Upper lobe of left lung (tissue), 6 donors: ENCODE data around the gene HNRNPA3. TPM values are rescaled to one million over a fixed set of nuclear protein-coding genes. Genes with fewer than 3 reads are reported as not detected.
"Not testable (repeated sequence)": the region's sequence is repeated elsewhere in the genome, so short reads cannot be mapped to it uniquely, and the experiment has no call there.

Source experiments
- ATAC-seq, 2 donors: fragments of 200-7000 bp; cut with Tn5 transposase; one replicate each; pipeline ENCODE4 v1.9.1; 2022; ENCODE audit warnings: mild to moderate bottlenecking in 2 of 2, moderate library complexity in 2 of 2; ENCODE audit not compliant: low FRiP score in 2 of 2
- DNase-seq, 2 donors: peaks; one replicate each; pipeline ENCODE4 v3.0.0-alpha.2; 2019 to 2020
- H3K27ac ChIP-seq, 4 donors: fragments of 200-600 bp; sonication (generic); one replicate each; pipeline ENCODE4 v1.5.1; 2016 to 2019
- H3K27me3 ChIP-seq, 4 donors: fragments of 200-600 bp; sonication (generic); one replicate each; pipeline ENCODE4 v1.5.1; 2017 to 2019
- H3K36me3 ChIP-seq, 4 donors: fragments of 200-600 bp; sonication (generic); one replicate each; pipeline ENCODE4 v1.5.1; 2016 to 2019
- H3K4me1 ChIP-seq, 4 donors: fragments of 200-600 bp; sonication (generic); one replicate each; pipeline ENCODE4 v1.5.1; 2018 to 2019
- H3K4me3 ChIP-seq, 4 donors: fragments of 200-600 bp; sonication (generic); one replicate each; pipeline ENCODE4 v1.5.1; 2017 to 2019; ENCODE audit warnings: mild to moderate bottlenecking in 2 of 4, moderate library complexity in 1 of 4
- H3K9me3 ChIP-seq, 4 donors: fragments of 200-600 bp; sonication (generic); one replicate each; pipeline ENCODE4 v1.5.1; 2018 to 2019
- CTCF ChIP-seq, 6 experiments: fragments of 450-650 bp in 4 of 6; fragments of 200-600 bp in 2 of 6; sonication (generic) in 2 of 6; IDR thresholded peaks; one replicate each; pipeline ENCODE4 v1.5.1; 2016 to 2019; ENCODE audit warnings: antibody characterized with exemption in 6 of 6
- EP300 ChIP-seq, 4 donors: sonication (generic); formaldehyde crosslinking; IDR thresholded peaks; one replicate each; pipeline ENCODE4 v1.5.1; 2017; ENCODE audit warnings: antibody characterized with exemption in 4 of 4, control low read depth in 2 of 4
- POLR2A ChIP-seq, 4 donors: fragments of 450-650 bp; IDR thresholded peaks; one replicate each; pipeline ENCODE4 v1.5.1; 2016 to 2017; ENCODE audit warnings: antibody characterized with exemption in 4 of 4, mild to moderate bottlenecking in 2 of 4
- POLR2AphosphoS5 ChIP-seq, 2 donors: sonication (generic); formaldehyde crosslinking; IDR thresholded peaks; one replicate each; pipeline ENCODE4 v1.5.1; 2017; ENCODE audit warnings: antibody characterized with exemption in 2 of 2
- WGBS, 2 donors: methylation state at CpG; one replicate each; pipeline ENCODE4 v1.1.5; 2017 to 2018; 5-methylcytosine and 5-hydroxymethylcytosine counted together
- total RNA-seq, 6 donors: library from RNA; depleted of rRNA in 4 of 6; stranded (reverse); fragments of >200 nt in 4 of 6; gene quantifications; one replicate each; pipeline versions ENCODE4 v1.1.0 to v1.2.1, GENCODE V29; 2016 to 2021
- donor health status: DM: no; HTN: no; CAD: no; lungs with moderate emphysema.
- donor health status: DM: no; HTN: yes; CAD: no; lungs with severe emphysema.

The HNRNPA3 gene
- total RNA-seq, 6 donors from 2014 or later = 53.2 to 146 (median 89.0) TPM

GRCh38 chr2:177174486-177174885 lies 38.1 kb upstream of the HNRNPA3 start:
- no peak for DNase-seq
- peak in 1 of 2 donors; percentile 22 for ATAC-seq
- Histone ChIP-seq H3K27me3 (no peaks in the 10 kb centered on the region), H3K4me1 (peaks cover 6 to 12% (median 11%) of the 10 kb centered on the region in 4 donors), H3K9me3 (no peaks in the 10 kb centered on the region), H3K36me3 (no peaks in the 10 kb centered on the region), H3K4me3 (no peak overlapping the region), H3K27ac (no peak overlapping the region)
- TF ChIP-seq POLR2A (IDR thresholded peaks at IDR 0.05) = peak in 1 of 4 donors; percentile 6
- TF ChIP-seq EP300 (IDR thresholded peaks at IDR 0.05) = no peak
- TF ChIP-seq POLR2AphosphoS5 (IDR thresholded peaks at IDR 0.05) = no peak
- no peak for TF ChIP-seq CTCF (IDR thresholded peaks at IDR 0.05)
- 54 to 72% methylated on average over 4 of the region's 4 CpGs for WGBS, 2 donors

DNA sequence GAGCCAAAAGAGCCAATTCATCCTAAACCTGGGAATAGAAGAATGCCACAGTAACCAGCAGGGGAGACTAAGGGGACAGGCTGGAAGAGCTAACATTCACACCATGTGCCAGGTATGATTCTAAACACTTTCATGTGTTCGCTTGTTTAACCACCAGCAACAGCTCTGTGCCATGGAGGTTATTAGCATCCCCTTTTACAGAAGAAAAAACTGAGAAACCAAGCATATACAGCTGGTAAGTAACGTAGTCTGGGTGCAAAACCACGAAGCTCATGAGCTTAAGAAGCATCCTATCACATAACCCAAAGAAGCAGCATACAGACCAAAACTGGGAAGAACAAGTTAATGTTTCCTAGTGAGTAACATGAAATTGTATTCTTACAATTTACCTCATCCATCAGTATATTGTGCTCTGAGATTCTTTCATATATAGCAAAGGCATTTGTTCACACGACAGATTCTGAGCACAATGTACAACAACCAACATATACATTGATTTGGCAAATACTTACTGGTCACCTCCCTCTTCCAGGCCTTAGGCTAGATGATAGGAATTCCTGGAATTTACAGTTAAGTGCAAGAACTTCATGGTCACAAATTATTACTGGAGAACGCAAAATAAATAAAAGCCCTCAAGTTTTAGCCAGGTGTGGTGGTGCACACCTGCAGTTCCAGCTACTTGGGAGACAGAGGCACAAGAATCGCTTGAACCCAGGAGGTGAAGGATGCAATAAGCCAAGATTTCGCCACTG lies 36.5 kb upstream of the HNRNPA3 start:
- ATAC-seq (no peak), DNase-seq (no peak)
- H3K27ac ChIP-seq = no peak overlapping the region
- TF ChIP-seq CTCF (IDR thresholded peaks at IDR 0.05) (no peak), EP300 (IDR thresholded peaks at IDR 0.05) (no peak), POLR2A (IDR thresholded peaks at IDR 0.05) (no peak), POLR2AphosphoS5 (IDR thresholded peaks at IDR 0.05) (no peak)
- H3K36me3 ChIP-seq = no peaks in the 10 kb centered on the region
- WGBS, 2 donors = 84 to 87% methylated on average over 7 of the region's 7 CpGs
- H3K4me1 ChIP-seq = peaks cover 4 to 7% (median 6%) of the 10 kb centered on the region in 4 donors
- H3K27me3 ChIP-seq = no peaks in the 10 kb centered on the region
- no peaks in the 10 kb centered on the region for H3K9me3 ChIP-seq
- no peak overlapping the region for H3K4me3 ChIP-seq

DNA sequence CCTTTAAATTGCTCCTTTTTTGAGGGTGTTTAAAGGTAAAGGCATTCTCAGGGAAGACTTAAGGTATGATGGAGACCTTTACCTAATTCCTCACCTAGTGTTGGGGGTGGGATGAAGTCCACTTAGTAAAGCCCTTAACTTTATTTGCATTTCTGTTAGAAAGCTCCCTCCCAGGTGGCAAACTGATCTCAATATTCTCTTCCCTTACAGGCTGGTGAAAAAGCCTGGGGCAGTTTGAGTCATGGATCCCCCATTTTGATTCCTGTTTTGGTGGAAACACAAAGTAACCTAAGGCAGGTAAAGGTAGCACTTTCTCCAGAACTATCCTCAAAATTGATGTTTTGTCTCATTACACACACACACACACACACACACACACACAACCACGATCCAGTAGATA lies 33.8 kb upstream of the HNRNPA3 start:
- Histone ChIP-seq H3K4me3 (no peak overlapping the region), H3K27ac (no peak overlapping the region), H3K9me3 (no peaks in the 10 kb centered on the region), H3K36me3 (no peaks in the 10 kb centered on the region), H3K4me1 (no peaks in the 10 kb centered on the region), H3K27me3 (no peaks in the 10 kb centered on the region)
- WGBS, 2 donors = 50 to 69% methylated on average over 1 of the region's 1 CpG
- DNase-seq (no peak), ATAC-seq (no peak)
- no peak for TF ChIP-seq CTCF (IDR thresholded peaks at IDR 0.05)
- TF ChIP-seq POLR2AphosphoS5 (IDR thresholded peaks at IDR 0.05) = no peak
- TF ChIP-seq EP300 (IDR thresholded peaks at IDR 0.05) = no peak
- no peak for TF ChIP-seq POLR2A (IDR thresholded peaks at IDR 0.05)

- TF ChIP-seq CTCF (IDR thresholded peaks at IDR 0.05) (no peak), POLR2A (IDR thresholded peaks at IDR 0.05) (no peak), POLR2AphosphoS5 (IDR thresholded peaks at IDR 0.05) (no peak), EP300 (IDR thresholded peaks at IDR 0.05) (no peak)
Observed at GRCh38 chr2:177179227-177179626, 33.4 kb upstream of the HNRNPA3 start.

GRCh38 chr2:177179671-177180070 lies 32.9 kb upstream of the HNRNPA3 start:
- not testable (repeated sequence) for H3K36me3 ChIP-seq, H3K4me1 ChIP-seq, H3K27me3 ChIP-seq, H3K4me3 ChIP-seq, ATAC-seq, DNase-seq, H3K27ac ChIP-seq, H3K9me3 ChIP-seq

More at GRCh38 chr2:177179227-177179626, 33.4 kb upstream of the HNRNPA3 start:
- Histone ChIP-seq H3K4me1 (no peaks in the 10 kb centered on the region), H3K27me3 (no peaks in the 10 kb centered on the region), H3K36me3 (no peaks in the 10 kb centered on the region), H3K9me3 (no peaks in the 10 kb centered on the region), H3K27ac (no peak overlapping the region), H3K4me3 (no peak overlapping the region)
- DNase-seq = no peak
- WGBS, 2 donors = 83 to 88% methylated on average over 2 of the region's 2 CpGs
- ATAC-seq = no peak
